Activated T-cell treated with anti-CD3 and anti-CD28 coated beads, Interleukin-2, amount 50 U/mL, for 24 hours (primary cell): ENCODE data around the gene SP7.
"Not testable (repeated sequence)": the region's sequence is repeated elsewhere in the genome, so short reads cannot be mapped to it uniquely, and the experiment has no call there.

Source experiments
- DNase-seq: peaks from one replicate; pipeline ENCODE4 v3.0.0-alpha.2; 2020
- H3K27ac Mint-ChIP-seq: 2 replicates; pipeline ENCODE4 v1.8.0; 2020; ENCODE audit warnings: mild to moderate bottlenecking, mixed read lengths
- H3K27me3 Mint-ChIP-seq: 2 replicates; pipeline ENCODE4 v1.8.0; 2020; ENCODE audit warnings: mixed read lengths
- H3K36me3 Mint-ChIP-seq: 2 replicates; pipeline ENCODE4 v1.8.0; 2020; ENCODE audit warnings: low read depth, mixed read lengths
- H3K4me1 Mint-ChIP-seq: 2 replicates; pipeline ENCODE4 v1.8.0; 2020; ENCODE audit warnings: low read depth, mixed read lengths
- H3K4me3 Mint-ChIP-seq: 2 replicates; pipeline ENCODE4 v1.8.0; 2020; ENCODE audit warnings: mild to moderate bottlenecking, moderate library complexity, mixed read lengths
- H3K9me3 Mint-ChIP-seq: 2 replicates; pipeline ENCODE4 v1.8.0; 2020; ENCODE audit warnings: mixed read lengths

The SP7 gene

GRCh38 chr12:53338017-53338416 lies 1.9 kb upstream of the SP7 start:
- Mint-ChIP-seq H3K36me3 (no peaks in the 10 kb centered on the region), H3K27me3 (peaks cover 56% of the 10 kb centered on the region), H3K27ac (no peak overlapping the region), H3K4me1 (peaks cover 12% of the 10 kb centered on the region), H3K4me3 (no peak overlapping the region), H3K9me3 (no peaks in the 10 kb centered on the region)
- no peak for DNase-seq

GRCh38 chr12:53334822-53335221 lies 1.3 kb downstream of the SP7 start:
- no peak overlapping the region for H3K4me3 Mint-ChIP-seq
- no peaks in the 10 kb centered on the region for H3K9me3 Mint-ChIP-seq
- H3K36me3 Mint-ChIP-seq = no peaks in the 10 kb centered on the region
- DNase-seq = no peak
- H3K27me3 Mint-ChIP-seq = peaks cover 61% of the 10 kb centered on the region
- H3K27ac Mint-ChIP-seq = no peak overlapping the region
- H3K4me1 Mint-ChIP-seq = peaks cover 5% of the 10 kb centered on the region

GRCh38 chr12:53333845-53334244 lies 2.3 kb downstream of the SP7 start:
- no peak overlapping the region for H3K27ac Mint-ChIP-seq
- no peaks in the 10 kb centered on the region for H3K9me3 Mint-ChIP-seq
- peaks cover 5% of the 10 kb centered on the region for H3K4me1 Mint-ChIP-seq
- peaks cover 59% of the 10 kb centered on the region for H3K27me3 Mint-ChIP-seq
- H3K4me3 Mint-ChIP-seq = no peak overlapping the region
- DNase-seq = no peak
- no peaks in the 10 kb centered on the region for H3K36me3 Mint-ChIP-seq

GRCh38 chr12:53333289-53333688 lies 2.9 kb downstream of the SP7 start:
- DNase-seq = no peak
- H3K36me3 Mint-ChIP-seq = no peaks in the 10 kb centered on the region
- H3K4me3 Mint-ChIP-seq = no peak overlapping the region
- peaks cover 5% of the 10 kb centered on the region for H3K4me1 Mint-ChIP-seq
- H3K27me3 Mint-ChIP-seq = peaks cover 56% of the 10 kb centered on the region
- H3K27ac Mint-ChIP-seq = no peak overlapping the region
- H3K9me3 Mint-ChIP-seq = no peaks in the 10 kb centered on the region

- Mint-ChIP-seq H3K27me3 (peaks cover 53% of the 10 kb centered on the region), H3K4me1 (peaks cover 2% of the 10 kb centered on the region), H3K9me3 (no peaks in the 10 kb centered on the region), H3K4me3 (no peak overlapping the region), H3K36me3 (no peaks in the 10 kb centered on the region), H3K27ac (no peak overlapping the region)
- no peak for DNase-seq
Measured at GRCh38 chr12:53332744-53333143, 3.4 kb downstream of the SP7 start.

GRCh38 chr12:53332339-53332738 lies 3.8 kb downstream of the SP7 start:
- not testable (repeated sequence) for H3K36me3 Mint-ChIP-seq, H3K27ac Mint-ChIP-seq, H3K4me3 Mint-ChIP-seq, H3K9me3 Mint-ChIP-seq, DNase-seq, H3K4me1 Mint-ChIP-seq
- peaks cover 51% of the 10 kb centered on the region for H3K27me3 Mint-ChIP-seq

GRCh38 chr12:53330671-53331070 lies 5.5 kb downstream of the SP7 start:
- no peak overlapping the region for H3K27ac Mint-ChIP-seq
- no peak for DNase-seq
- H3K27me3 Mint-ChIP-seq = peaks cover 35% of the 10 kb centered on the region
- H3K9me3 Mint-ChIP-seq = no peaks in the 10 kb centered on the region
- no peak overlapping the region for H3K4me3 Mint-ChIP-seq
- H3K4me1 Mint-ChIP-seq = peaks cover 6% of the 10 kb centered on the region
- H3K36me3 Mint-ChIP-seq = no peaks in the 10 kb centered on the region

- H3K9me3 Mint-ChIP-seq = no peaks in the 10 kb centered on the region
- peaks cover 12% of the 10 kb centered on the region for H3K27me3 Mint-ChIP-seq
- H3K4me3 Mint-ChIP-seq = no peak overlapping the region
- DNase-seq = no peak
- peaks cover 19% of the 10 kb centered on the region for H3K4me1 Mint-ChIP-seq
- H3K27ac Mint-ChIP-seq = no peak overlapping the region
- H3K36me3 Mint-ChIP-seq = no peaks in the 10 kb centered on the region
Measured at GRCh38 chr12:53328043-53328435, 8.1 kb downstream of the SP7 start.

GRCh38 chr12:53327435-53328042 lies 8.6 kb downstream of the SP7 start:
- Mint-ChIP-seq H3K4me3 (no peak overlapping the region), H3K4me1 (peaks cover 22% of the 10 kb centered on the region), H3K27ac (no peak overlapping the region), H3K36me3 (no peaks in the 10 kb centered on the region), H3K27me3 (peaks cover 11% of the 10 kb centered on the region), H3K9me3 (no peaks in the 10 kb centered on the region)
- DNase-seq = no peak

- Mint-ChIP-seq H3K4me3 (peak overlapping the region; percentile 73), H3K27me3 (peaks cover 4% of the 10 kb centered on the region), H3K4me1 (peaks cover 26% of the 10 kb centered on the region), H3K27ac (peak overlapping the region; percentile 76), H3K9me3 (no peaks in the 10 kb centered on the region), H3K36me3 (no peaks in the 10 kb centered on the region)
- no peak for DNase-seq
Measured at GRCh38 chr12:53326460-53327185, 9.5 kb downstream of the SP7 start.

- Mint-ChIP-seq H3K4me3 (peak overlapping the region; percentile 84), H3K36me3 (peaks cover 7% of the 10 kb centered on the region), H3K27ac (peak overlapping the region; percentile 99), H3K4me1 (peaks cover 34% of the 10 kb centered on the region), H3K9me3 (no peaks in the 10 kb centered on the region), H3K27me3 (peaks cover 4% of the 10 kb centered on the region)
- peak; percentile 61 for DNase-seq
Measured at GRCh38 chr12:53325511-53326061, 10.6 kb downstream of the SP7 start.

- Mint-ChIP-seq H3K4me3 (peak overlapping the region; percentile 84), H3K36me3 (peaks cover 11% of the 10 kb centered on the region), H3K27ac (peak overlapping the region; percentile 99), H3K27me3 (peaks cover 4% of the 10 kb centered on the region), H3K4me1 (peaks cover 40% of the 10 kb centered on the region), H3K9me3 (no peaks in the 10 kb centered on the region)
- peak; percentile 92 for DNase-seq
Measured at GRCh38 chr12:53324779-53325510, 11.2 kb downstream of the SP7 start.

GRCh38 chr12:53324113-53324778 lies 11.9 kb downstream of the SP7 start:
- Mint-ChIP-seq H3K4me3 (peak overlapping the region; percentile 84), H3K27ac (peak overlapping the region; percentile 99), H3K4me1 (peaks cover 45% of the 10 kb centered on the region), H3K27me3 (peaks cover 4% of the 10 kb centered on the region), H3K36me3 (peaks cover 17% of the 10 kb centered on the region), H3K9me3 (no peaks in the 10 kb centered on the region)
- peak; percentile 79 for DNase-seq
